ENCODE data around the gene POU2F3. TPM values are rescaled to one million over a fixed set of nuclear protein-coding genes. Genes with fewer than 3 reads are reported as not detected.

POU2F3 gene
- total and polyA plus RNA-seq, 2 of the 4 experiments (the other 2 are of a cell fraction): under 0.01 to 0.09 TPM

- Histone ChIP-seq H3K4me2 (ENCODE audit: low read depth, low read length) (no peak overlapping the region), H2BK15ac (ENCODE audit: low read depth, low read length) (no peak overlapping the region), H2BK5ac (ENCODE audit: low read depth, low read length, poor library complexity, severe bottlenecking) (no peak overlapping the region), H3K27ac (ENCODE audit: insufficient read depth, low read length) (no peak overlapping the region), H3K9me1 (ENCODE audit: insufficient read depth, low read length) (no peaks in the 10 kb centered on the region), H3K23ac (ENCODE audit: low read depth, low read length) (no peak overlapping the region), H3K4ac (ENCODE audit: low read depth, low read length) (no peak overlapping the region), H3K27me3 (ENCODE audit: control insufficient read depth, insufficient read depth, low read length) (peaks cover 39% of the 10 kb centered on the region), H2AFZ (replicated peaks; ENCODE audit: low read length, poor library complexity) (no peak overlapping the region), H2AK9ac (replicated peaks; ENCODE audit: low read depth, low read length, poor library complexity) (no peak overlapping the region), H4K20me1 (ENCODE audit: insufficient read depth, low read length) (no peaks in the 10 kb centered on the region), H3K4me1 (ENCODE audit: control insufficient read depth, insufficient read depth, low read length) (no peaks in the 10 kb centered on the region), H3K56ac (ENCODE audit: extremely low read depth, insufficient read depth, low read length) (no peak overlapping the region), H2BK20ac (ENCODE audit: low read depth, low read length) (no peak overlapping the region), H4K8ac (ENCODE audit: low read depth in 2 of 2, low read length in 2 of 2) (no peak overlapping the region), H4K91ac (ENCODE audit: insufficient read depth, low read depth, low read length) (no peak overlapping the region), H3K18ac (ENCODE audit: low read depth, low read length) (no peak overlapping the region), H2BK120ac (ENCODE audit: low read depth, low read length) (no peak overlapping the region), H3K4me3 (ENCODE audit: insufficient read depth, low read depth, low read length) (no peak overlapping the region), H3K36me3 (ENCODE audit: control insufficient read depth, insufficient read depth, low read length) (no peaks in the 10 kb centered on the region), H3K9ac (ENCODE audit: low read depth, low read length) (no peak overlapping the region), H3K9me3 (ENCODE audit: control insufficient read depth, insufficient read depth, low read length) (no peaks in the 10 kb centered on the region), H3K14ac (replicated peaks; ENCODE audit: low read depth, low read length) (no peak overlapping the region), H4K5ac (ENCODE audit: low read depth, low read length) (no peak overlapping the region), H3K79me1 (ENCODE audit: low read depth in 1 of 2, low read length in 2 of 2) (no peaks in the 10 kb centered on the region), H2AK5ac (ENCODE audit: low read depth, low read length) (no peak overlapping the region)
- intact Hi-C loops (cut with micrococcal nuclease) (no loop called here), dilution Hi-C loops (cut with HindIII; ENCODE audit: low sequenced_read_pairs, unreplicated experiment) (no loop called here), in situ Hi-C loops (cut with MboI; ENCODE audit: low sequenced_read_pairs) (no loop called here)
- ChIA-PET POLR2A (ENCODE audit: unreplicated experiment) (no interaction called here), CTCF (no interaction called here)
- no CpG with 5 or more reads among the region's 7 CpGs for WGBS, 2 experiments (ENCODE audit: extremely low coverage in 2 of 2, insufficient read length in 1 of 2)
- no TSS peak for BruUV-seq (replicated peaks)
- TF ChIP-seq MXI1 (IDR thresholded peaks at IDR 0.05; ENCODE audit: borderline replicate concordance, low read depth, low read length) (no peak), NFE2L2 (IDR thresholded peaks at IDR 0.05; ENCODE audit: low read depth, low read length) (no peak), RFX5 (IDR thresholded peaks at IDR 0.05; ENCODE audit: low read depth, low read length) (no peak), RCOR1 (IDR thresholded peaks at IDR 0.05; ENCODE audit: insufficient replicate concordance, low read length) (no peak), FOS (IDR thresholded peaks at IDR 0.05; ENCODE audit: low read depth, low read length) (no peak), CHD1 (IDR thresholded peaks at IDR 0.05; ENCODE audit: low read depth, low read length) (no peak), BHLHE40 (IDR thresholded peaks at IDR 0.05; ENCODE audit: low read depth, low read length) (no peak), MAZ (IDR thresholded peaks at IDR 0.05; ENCODE audit: borderline replicate concordance, low read depth, low read length) (no peak), RAD21 (IDR thresholded peaks at IDR 0.05; ENCODE audit: low read length) (no peak), POLR2A (IDR thresholded peaks at IDR 0.05; ENCODE audit: low read depth, low read length) (no peak), MAFK (IDR thresholded peaks at IDR 0.05; ENCODE audit: low read depth, low read length) (no peak), SMC3 (IDR thresholded peaks at IDR 0.05; ENCODE audit: low read depth, low read length) (no peak), ELK1 (IDR thresholded peaks at IDR 0.05; ENCODE audit: borderline replicate concordance, low read depth, low read length) (no peak), USF2 (IDR thresholded peaks at IDR 0.05; ENCODE audit: low read depth, low read length) (no peak), CTCF (conservative IDR thresholded peaks at IDR 0.05; ENCODE audit: low read depth, low read length) (no peak), CEBPB (IDR thresholded peaks at IDR 0.05; ENCODE audit: low read depth, low read length) (no peak)
- ATAC-seq (ENCODE audit: low read depth): no peak
- no peak for DNase-seq
These were observed 41.3 kb downstream of the POU2F3 start for GRCh38 chr11:120281143-120281795.
